NCI-H82 treated with DMSO at 0.1 percent for 48 hours (cell line): ENCODE measurements around the gene GFOD1.
A peak's percentile ranks its signal among the peaks of the same experiment; 100 is the strongest.

ENCODE experiments used
- DNase-seq: peaks from one replicate; lab custom pipeline; 2025; ENCODE audit not compliant: unreplicated experiment; lab: John Stamatoyannopoulos, UW

Gene GFOD1

GRCh38 chr6:13360671-13361540 lies 126.5 kb downstream of the GFOD1 start:
- DNase-seq, result no peak

DNA sequence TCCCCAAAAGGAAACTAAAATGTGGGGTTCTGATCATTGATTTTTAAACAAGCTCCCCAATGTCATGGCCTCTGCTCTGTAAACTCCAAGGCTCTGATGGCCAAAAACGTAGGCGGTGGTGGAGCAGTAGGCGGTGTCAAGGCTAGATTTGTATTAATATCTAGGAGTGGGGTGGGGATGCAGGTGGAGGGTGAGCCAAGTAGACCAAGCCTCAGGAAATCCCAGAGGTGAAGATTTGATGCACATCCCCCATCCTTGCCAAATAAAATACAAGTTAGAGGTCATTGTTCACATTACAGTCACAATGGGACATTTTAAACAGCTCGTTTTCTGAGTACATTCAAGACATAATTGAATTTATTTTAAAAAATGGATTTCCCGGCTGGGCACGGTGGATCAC lies 128.1 kb downstream of the GFOD1 start:
- no peak for DNase-seq

GRCh38 chr6:13358511-13358910 lies 128.9 kb downstream of the GFOD1 start:
- no peak for DNase-seq

DNA sequence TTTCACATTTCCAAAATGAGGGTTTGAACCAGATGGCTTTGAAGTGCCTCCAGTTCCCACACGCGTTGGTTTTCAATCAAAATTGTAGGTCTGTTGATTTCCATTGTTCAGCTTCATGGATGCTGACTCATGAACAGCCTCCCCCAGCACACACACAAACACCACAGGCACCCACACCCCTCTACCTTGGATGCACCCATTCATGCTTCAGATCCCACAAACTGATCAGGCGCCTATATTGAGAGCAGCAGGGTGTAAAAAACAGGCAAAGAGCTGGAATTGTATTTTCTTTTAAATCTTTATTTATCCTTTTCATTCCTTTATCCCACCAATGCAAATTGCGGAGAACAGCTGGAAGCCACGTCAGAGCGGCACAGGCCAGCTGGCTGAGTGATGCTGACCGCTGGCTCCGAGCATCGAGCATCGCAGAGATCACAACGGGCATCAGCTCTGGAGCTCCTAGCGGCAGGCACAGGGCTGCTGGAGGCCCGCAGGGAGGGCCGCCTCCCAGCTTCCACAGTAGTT lies 129.8 kb downstream of the GFOD1 start:
- no peak for DNase-seq

DNA sequence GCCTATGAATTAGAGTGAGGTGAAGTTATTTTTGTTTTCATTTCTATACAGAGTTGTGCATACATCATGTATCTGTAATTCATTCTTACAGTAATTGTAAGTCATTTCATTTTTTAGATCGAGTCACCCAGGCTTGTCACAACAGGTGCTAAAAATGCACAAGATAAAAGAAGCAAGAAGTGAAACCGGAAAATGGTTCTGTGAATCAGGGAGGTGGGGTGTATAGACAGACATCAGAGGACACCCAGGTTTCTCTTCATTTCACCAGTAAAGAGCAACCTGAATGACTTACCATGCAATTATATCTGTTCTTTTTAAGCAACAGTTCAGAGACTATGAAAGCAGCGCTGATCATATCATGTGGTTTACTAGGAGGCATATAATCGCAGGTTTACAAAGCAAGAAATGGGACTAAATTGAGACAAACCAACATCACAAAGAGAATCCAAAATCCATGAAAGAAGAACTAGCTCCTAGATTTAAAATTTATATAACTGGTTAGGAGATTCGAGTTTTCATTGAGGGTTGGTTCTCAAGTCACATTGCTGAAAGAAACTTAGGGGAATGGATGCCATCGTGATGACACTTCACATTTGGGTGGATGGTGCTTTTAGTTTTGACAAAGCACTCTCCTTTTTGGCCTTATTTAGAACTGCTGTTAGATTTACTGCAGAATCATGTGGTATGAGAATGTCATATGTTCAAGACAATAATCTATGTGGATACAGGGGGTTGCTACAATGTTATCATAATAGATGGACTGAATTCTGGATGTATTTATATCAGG lies 131.2 kb downstream of the GFOD1 start:
- no peak for DNase-seq

DNA sequence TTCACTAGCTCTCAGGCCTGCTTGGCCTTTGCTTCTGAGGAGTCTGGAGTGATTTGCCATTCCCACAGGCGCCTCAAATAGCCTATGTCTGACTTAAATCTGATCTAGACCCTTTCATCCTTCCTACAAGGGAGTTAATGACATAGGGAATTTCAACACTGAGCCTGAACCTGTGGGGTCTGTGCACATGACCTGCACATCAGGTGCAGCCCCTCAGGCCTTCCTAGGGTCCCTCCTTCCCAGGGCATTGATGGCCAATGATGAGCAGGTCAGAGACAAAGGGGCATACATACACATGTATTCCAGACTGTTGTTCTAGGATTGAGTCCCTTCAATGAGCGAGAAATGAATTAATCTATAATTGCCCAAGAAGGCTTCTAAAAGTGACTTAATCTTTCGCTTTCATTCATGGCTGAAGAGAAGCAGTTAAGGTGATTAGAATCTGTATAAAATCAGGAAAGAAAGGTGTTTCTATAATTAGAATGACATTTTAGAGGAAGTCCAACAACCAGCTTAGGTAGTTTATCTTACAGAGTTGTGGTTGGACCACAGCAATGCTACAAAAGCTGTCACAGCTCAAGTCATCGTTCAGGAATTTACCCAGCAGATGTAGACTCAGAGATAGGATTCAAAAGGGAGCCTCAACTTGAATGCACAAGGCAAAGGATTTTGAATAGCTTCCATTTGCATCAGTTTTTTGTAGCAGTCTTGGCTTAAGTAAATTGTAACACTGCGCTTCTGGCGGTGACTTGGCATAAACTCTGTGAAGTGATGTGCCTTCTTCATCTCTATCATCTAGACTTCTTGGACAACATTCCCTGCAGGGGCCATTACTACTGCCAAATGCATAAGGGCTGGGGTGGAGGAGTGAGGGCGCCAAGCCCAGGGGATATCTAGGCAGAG lies 132.1 kb downstream of the GFOD1 start:
- DNase-seq, result no peak

DNA sequence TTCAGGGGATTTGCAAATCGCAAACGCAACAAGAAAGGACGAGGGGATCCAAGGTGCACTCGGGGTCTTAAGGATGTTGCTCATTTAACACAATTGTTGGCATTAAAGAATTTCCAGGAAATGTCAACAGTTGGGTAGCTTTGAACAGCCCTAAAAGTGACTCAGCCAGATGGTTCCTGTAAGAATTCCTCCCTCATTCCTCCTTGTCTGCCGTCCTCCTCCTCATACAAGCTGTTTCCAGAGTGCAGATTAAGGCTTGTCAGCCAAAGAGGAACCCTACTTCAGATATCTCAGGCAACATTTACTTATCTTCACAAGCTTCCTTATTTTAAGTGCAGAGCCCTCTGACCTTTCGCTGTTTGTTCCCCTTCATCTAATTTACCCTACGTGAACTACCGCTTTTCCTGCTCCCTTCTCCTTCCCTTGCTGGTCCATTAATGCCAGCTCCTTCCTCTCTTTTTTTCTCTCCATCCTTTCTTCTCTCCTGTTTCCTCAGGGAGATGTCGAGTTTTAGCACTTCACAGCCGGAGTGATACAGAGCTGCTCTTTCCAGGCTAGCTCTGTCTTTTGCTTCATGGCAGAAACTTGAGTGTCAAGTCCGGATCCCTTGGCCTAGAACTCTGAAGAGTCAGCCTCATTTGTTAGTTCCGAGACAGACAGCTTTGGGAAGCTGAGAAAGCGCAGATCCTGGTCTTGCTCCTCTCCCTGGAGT lies 132.9 kb downstream of the GFOD1 start:
- DNase-seq, result no peak

DNA sequence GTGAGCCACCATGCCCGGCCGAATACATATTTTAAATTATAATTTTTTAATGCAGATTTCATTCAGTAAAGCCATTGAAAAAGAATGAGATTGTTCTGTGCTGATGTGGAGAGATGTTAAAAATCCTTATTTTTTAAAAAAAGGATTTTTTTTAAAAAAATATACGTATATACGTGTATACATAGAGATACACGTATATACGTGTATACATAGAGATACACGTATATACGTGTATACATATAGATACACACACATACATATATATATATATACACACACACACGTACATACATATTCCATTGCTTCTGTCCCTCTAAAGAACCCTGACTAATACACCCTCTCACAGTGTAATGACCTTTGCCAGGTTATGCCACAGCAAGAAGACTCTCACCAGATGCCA lies 135.2 kb downstream of the GFOD1 start:
- no peak for DNase-seq

- no peak for DNase-seq
Observed at GRCh38 chr6:13351271-13351670, 136.1 kb downstream of the GFOD1 start.

GRCh38 chr6:13349811-13350506 lies 137.4 kb downstream of the GFOD1 start:
- DNase-seq, result no peak

GRCh38 chr6:13348334-13349113 lies 138.9 kb downstream of the GFOD1 start:
- no peak for DNase-seq

GRCh38 chr6:13346245-13346644 lies 141.2 kb downstream of the GFOD1 start:
- DNase-seq, result no peak

DNA sequence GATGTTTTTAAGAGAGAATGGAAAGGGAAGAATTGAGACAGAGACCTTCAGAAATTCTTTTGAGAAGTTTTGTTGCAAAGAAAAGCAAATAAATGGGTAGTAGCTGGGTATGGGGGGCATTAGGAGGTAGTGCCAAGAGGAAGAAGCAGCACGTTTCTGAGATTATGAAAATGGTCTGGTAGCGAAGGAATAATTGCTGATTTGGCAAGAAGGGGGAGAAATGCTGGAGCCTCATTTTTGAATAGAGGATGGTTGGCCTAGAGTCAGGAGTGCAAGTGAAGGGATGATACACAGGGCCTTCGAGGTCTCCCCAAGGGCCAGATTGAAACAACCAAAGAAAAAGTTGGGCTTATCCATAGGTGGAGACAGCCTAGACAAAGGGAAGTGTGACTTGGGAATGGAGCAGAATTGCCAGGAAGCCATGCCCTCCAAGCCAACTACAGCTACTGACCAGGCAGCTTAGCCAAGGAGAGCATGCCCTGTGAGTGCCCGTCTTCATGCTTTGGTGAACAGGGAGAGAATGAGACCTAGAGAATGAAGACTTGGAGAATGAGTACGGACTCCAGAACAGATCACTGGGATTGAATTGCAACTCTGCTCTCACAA lies 144.9 kb downstream of the GFOD1 start:
- no peak for DNase-seq

GRCh38 chr6:13339863-13340630 lies 147.4 kb downstream of the GFOD1 start:
- no peak for DNase-seq

GRCh38 chr6:13338038-13338437 lies 149.4 kb downstream of the GFOD1 start:
- DNase-seq, result no peak

- peak; percentile 75 for DNase-seq
Observed at GRCh38 chr6:13336553-13336952, 150.8 kb downstream of the GFOD1 start.

GRCh38 chr6:13334953-13335352 lies 152.4 kb downstream of the GFOD1 start:
- no peak for DNase-seq

DNA sequence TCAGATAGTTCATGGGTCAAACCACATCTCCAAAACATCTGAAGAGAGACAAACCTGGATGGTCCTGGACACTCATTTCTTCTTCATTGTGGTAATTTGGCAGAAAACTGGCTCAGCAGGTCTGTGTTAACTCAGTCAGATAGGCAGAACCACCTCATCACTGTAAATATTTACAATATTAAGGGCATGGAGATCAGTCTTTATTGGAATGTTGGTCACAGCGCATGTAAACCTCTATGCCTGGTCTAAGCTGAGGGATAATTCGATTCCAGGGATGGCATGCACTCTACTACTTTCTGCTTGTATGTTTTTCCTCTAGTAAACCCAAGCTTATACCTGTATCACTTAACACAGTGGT lies 155.1 kb downstream of the GFOD1 start:
- DNase-seq, result no peak
